Activated gamma-delta T cell treated with Interleukin-2 at 50 U/mL for 16 hours (primary cell): ENCODE results near the gene C1QTNF6.

Experiments used
- DNase-seq: peaks from one replicate; pipeline ENCODE4 v3.0.0-alpha.2; 2020

Gene C1QTNF6

GRCh38 chr22:37139762-37140161 lies 48.3 kb downstream of the C1QTNF6 start:
- DNase-seq: no peak

DNA sequence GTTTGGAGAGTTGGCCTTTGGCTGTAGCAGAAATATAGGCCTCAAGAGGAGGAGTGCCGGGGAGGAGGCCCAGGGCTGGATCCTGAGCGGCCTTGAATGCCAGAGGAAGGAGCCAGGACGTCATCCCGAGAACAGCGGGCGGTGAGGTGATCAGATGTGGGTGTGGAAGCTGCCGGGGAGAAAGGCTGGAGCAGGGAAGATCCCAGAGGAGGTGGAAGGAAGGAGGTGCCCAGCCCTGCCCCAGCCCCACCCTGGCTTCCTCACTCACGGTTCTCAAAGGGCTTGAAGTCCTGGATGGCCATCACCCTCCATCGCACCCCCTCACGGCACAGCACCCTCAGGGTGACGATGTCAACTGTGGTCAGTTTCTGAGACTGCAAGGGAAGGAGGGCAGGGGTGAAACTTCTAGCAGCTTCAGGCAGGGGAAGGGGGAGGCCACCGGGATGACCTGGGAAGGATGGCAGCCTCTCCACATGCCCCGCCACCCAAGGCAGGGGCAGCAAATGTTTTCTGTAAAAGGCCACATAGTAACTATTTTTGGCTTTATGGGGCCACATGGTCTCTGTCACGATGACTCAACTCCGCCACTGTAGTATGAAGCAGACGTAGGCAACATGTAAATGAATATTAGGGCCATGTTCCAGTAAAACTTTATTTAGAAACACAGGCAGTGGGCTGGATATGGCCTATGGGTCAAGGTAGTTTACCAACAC lies 49.0 kb downstream of the C1QTNF6 start:
- DNase-seq: no peak

- DNase-seq: no peak
Measured at GRCh38 chr22:37137903-37138665, 50.0 kb downstream of the C1QTNF6 start.

GRCh38 chr22:37137131-37137530 lies 50.9 kb downstream of the C1QTNF6 start:
- no peak for DNase-seq

- DNase-seq: no peak
Measured at GRCh38 chr22:37135023-37135422, 53.0 kb downstream of the C1QTNF6 start.

- no peak for DNase-seq
Measured at GRCh38 chr22:37133304-37134018, 54.6 kb downstream of the C1QTNF6 start.

- no peak for DNase-seq
Measured at GRCh38 chr22:37132773-37133172, 55.3 kb downstream of the C1QTNF6 start.
